HUES48 (cell line): ENCODE measurements around the gene BZW1.
"Not testable (repeated sequence)": the region's sequence is repeated elsewhere in the genome, so short reads cannot be mapped to it uniquely, and the experiment has no call there.

Experiments used
- H3K27ac ChIP-seq: one replicate; pipeline ENCODE4 v1.7.0; 2013; ENCODE audit warnings: low read depth, low read length, inconsistent platforms
- H3K27me3 ChIP-seq: 2 replicates; pipeline ENCODE4 v1.6.1; 2013; ENCODE audit warnings: mild to moderate bottlenecking, low read length; ENCODE audit not compliant: control insufficient read depth, insufficient read depth
- H3K36me3 ChIP-seq: 2 replicates; pipeline ENCODE4 v1.6.1; 2013; ENCODE audit warnings: low read length; ENCODE audit not compliant: control insufficient read depth, insufficient read depth
- H3K4me1 ChIP-seq: 2 replicates; pipeline ENCODE4 v1.6.1; 2013; ENCODE audit warnings: mild to moderate bottlenecking, low read length; ENCODE audit not compliant: control insufficient read depth, insufficient read depth
- H3K4me3 ChIP-seq: 2 replicates; pipeline ENCODE4 v1.5.1; 2013; ENCODE audit warnings: mild to moderate bottlenecking, low read depth, low read length
- H3K9ac ChIP-seq: 2 replicates; pipeline ENCODE4 v1.6.1; 2013; ENCODE audit warnings: mild to moderate bottlenecking, low read depth, low read length, moderate library complexity
- H3K9me3 ChIP-seq: 2 replicates; pipeline ENCODE4 v1.6.1; 2013; ENCODE audit warnings: low read length; ENCODE audit not compliant: control insufficient read depth, insufficient read depth

BZW1 gene

GRCh38 chr2:200791905-200792304 is 19.8 kb upstream of the BZW1 start:
- Histone ChIP-seq H3K4me3 (no peak overlapping the region), H3K27me3 (no peaks in the 10 kb centered on the region), H3K9me3 (no peaks in the 10 kb centered on the region), H3K36me3 (no peaks in the 10 kb centered on the region), H3K27ac (no peak overlapping the region), H3K4me1 (peaks cover 6% of the 10 kb centered on the region), H3K9ac (no peak overlapping the region)

GRCh38 chr2:200794143-200794542 is 17.6 kb upstream of the BZW1 start:
- Histone ChIP-seq H3K9me3 (no peaks in the 10 kb centered on the region), H3K36me3 (no peaks in the 10 kb centered on the region), H3K27me3 (no peaks in the 10 kb centered on the region), H3K9ac (no peak overlapping the region), H3K4me3 (no peak overlapping the region), H3K27ac (no peak overlapping the region), H3K4me1 (peaks cover 6% of the 10 kb centered on the region)

GRCh38 chr2:200795028-200795440 is 16.7 kb upstream of the BZW1 start:
- no peaks in the 10 kb centered on the region for H3K9me3 ChIP-seq
- no peaks in the 10 kb centered on the region for H3K27me3 ChIP-seq
- no peak overlapping the region for H3K27ac ChIP-seq
- no peak overlapping the region for H3K4me3 ChIP-seq
- no peak overlapping the region for H3K9ac ChIP-seq
- no peaks in the 10 kb centered on the region for H3K36me3 ChIP-seq
- peaks cover 6% of the 10 kb centered on the region for H3K4me1 ChIP-seq

- no peaks in the 10 kb centered on the region for H3K36me3 ChIP-seq
- no peaks in the 10 kb centered on the region for H3K4me1 ChIP-seq
- no peak overlapping the region for H3K27ac ChIP-seq
Measured at GRCh38 chr2:200796561-200796960, 15.1 kb upstream of the BZW1 start.

GRCh38 chr2:200797242-200797770 is 14.4 kb upstream of the BZW1 start:
- H3K27ac ChIP-seq: no peak overlapping the region
- H3K36me3 ChIP-seq: no peaks in the 10 kb centered on the region
- no peaks in the 10 kb centered on the region for H3K27me3 ChIP-seq
- H3K4me3 ChIP-seq: no peak overlapping the region
- no peaks in the 10 kb centered on the region for H3K4me1 ChIP-seq
- no peaks in the 10 kb centered on the region for H3K9me3 ChIP-seq
- no peak overlapping the region for H3K9ac ChIP-seq

More at GRCh38 chr2:200796561-200796960, 15.1 kb upstream of the BZW1 start:
- Histone ChIP-seq H3K4me3 (no peak overlapping the region), H3K9me3 (no peaks in the 10 kb centered on the region), H3K27me3 (no peaks in the 10 kb centered on the region), H3K9ac (no peak overlapping the region)

GRCh38 chr2:200798514-200798913 is 13.2 kb upstream of the BZW1 start:
- H3K9ac ChIP-seq: no peak overlapping the region
- H3K36me3 ChIP-seq: no peaks in the 10 kb centered on the region
- no peak overlapping the region for H3K4me3 ChIP-seq
- H3K4me1 ChIP-seq: no peaks in the 10 kb centered on the region; the same call in 1 of the 2 replicates
- no peaks in the 10 kb centered on the region for H3K27me3 ChIP-seq
- H3K9me3 ChIP-seq: no peaks in the 10 kb centered on the region
- no peak overlapping the region for H3K27ac ChIP-seq

GRCh38 chr2:200800458-200800857 is 11.3 kb upstream of the BZW1 start:
- Histone ChIP-seq H3K36me3 (no peaks in the 10 kb centered on the region), H3K4me1 (no peaks in the 10 kb centered on the region; the same call in 1 of the 2 replicates), H3K9ac (no peak overlapping the region), H3K27ac (no peak overlapping the region), H3K4me3 (no peak overlapping the region), H3K9me3 (no peaks in the 10 kb centered on the region), H3K27me3 (no peaks in the 10 kb centered on the region)

GRCh38 chr2:200801431-200801830 is 10.3 kb upstream of the BZW1 start:
- H3K27ac ChIP-seq, H3K4me3 ChIP-seq, H3K9ac ChIP-seq, H3K4me1 ChIP-seq, H3K9me3 ChIP-seq, H3K27me3 ChIP-seq, H3K36me3 ChIP-seq: not testable (repeated sequence)

GRCh38 chr2:200809506-200810251 is 2.0 kb upstream of the BZW1 start:
- peaks cover 14% of the 10 kb centered on the region for H3K4me1 ChIP-seq
- no peak overlapping the region for H3K9ac ChIP-seq
- no peak overlapping the region for H3K27ac ChIP-seq
- H3K36me3 ChIP-seq: peaks cover 19% of the 10 kb centered on the region
- H3K9me3 ChIP-seq: no peaks in the 10 kb centered on the region
- H3K27me3 ChIP-seq: no peaks in the 10 kb centered on the region
- H3K4me3 ChIP-seq: no peak overlapping the region

- peak overlapping the region; percentile 60 for H3K4me3 ChIP-seq
- peaks cover 26% of the 10 kb centered on the region for H3K36me3 ChIP-seq
- H3K4me1 ChIP-seq: peaks cover 14% of the 10 kb centered on the region
- no peaks in the 10 kb centered on the region for H3K27me3 ChIP-seq
- peak overlapping the region; percentile 58 for H3K27ac ChIP-seq
- 0 out of 2 replicates have a peak overlapping the region, but pooled peaks have one; percentile 2 for H3K9ac ChIP-seq
- H3K9me3 ChIP-seq: no peaks in the 10 kb centered on the region
Measured at GRCh38 chr2:200810252-200810997, 1.3 kb upstream of the BZW1 start.

- H3K27me3 ChIP-seq: no peaks in the 10 kb centered on the region
- no peaks in the 10 kb centered on the region for H3K9me3 ChIP-seq
- H3K4me1 ChIP-seq: peaks cover 14% of the 10 kb centered on the region
- H3K27ac ChIP-seq: peak overlapping the region; percentile 58
- peaks cover 32% of the 10 kb centered on the region for H3K36me3 ChIP-seq
- peak overlapping the region; percentile 2; the same call in 1 of the 2 replicates for H3K9ac ChIP-seq
- peak overlapping the region; percentile 60 for H3K4me3 ChIP-seq
Measured at GRCh38 chr2:200810998-200811332, 745 bp upstream of the BZW1 start.
